HFFc6 (cell line): ENCODE measurements around the gene MKRN2OS. TPM values are rescaled to one million over a fixed set of nuclear protein-coding genes. Genes with fewer than 3 reads are reported as not detected.

Source experiments
- DNase-seq: peaks from one replicate; pipeline ENCODE4 v3.0.0-alpha.2; 2018
- H3K27ac Mint-ChIP-seq: 2 replicates; pipeline ENCODE4 v1.8.0; 2020; ENCODE audit warnings: mild to moderate bottlenecking, mixed read lengths
- H3K27me3 Mint-ChIP-seq: 2 replicates; pipeline ENCODE4 v1.8.0; 2021; ENCODE audit warnings: mild to moderate bottlenecking, moderate library complexity, mixed read lengths; ENCODE audit not compliant: insufficient read depth
- H3K36me3 Mint-ChIP-seq: 2 replicates; pipeline ENCODE4 v1.8.0; 2021; ENCODE audit warnings: low read depth, mixed read lengths
- H3K4me1 Mint-ChIP-seq: 2 replicates; pipeline ENCODE4 v1.8.0; 2020; ENCODE audit warnings: low read depth, mixed read lengths
- H3K4me3 Mint-ChIP-seq: 2 replicates; pipeline ENCODE4 v1.8.0; 2020; ENCODE audit warnings: mild to moderate bottlenecking, moderate library complexity, mixed read lengths
- H3K9me3 Mint-ChIP-seq: 2 replicates; pipeline ENCODE4 v1.8.0; 2020; ENCODE audit warnings: mild to moderate bottlenecking, mixed read lengths
- total RNA-seq, 6 experiments: library from RNA; stranded (reverse); fragmentation: NEBNext Ultra II Directional; extraction: Animal tissue kit (Norgen Biotek cat#: 25700); gene quantifications; 2 replicates in 1 of 6; 3 replicates in 5 of 6; pipeline ENCODE4 v1.2.3, GENCODE V29; 2021
- TF ChIP-seq, protein P1 (sequence below): fragments of 200-600 bp; sonication (generic); IDR thresholded peaks from 2 replicates; pipeline ENCODE4 v1.5.0; 2021; ENCODE audit warnings: antibody characterized with exemption, mild to moderate bottlenecking

Gene MKRN2OS
- total RNA-seq, 6 experiments from 2014 or later = not detected

DNA sequence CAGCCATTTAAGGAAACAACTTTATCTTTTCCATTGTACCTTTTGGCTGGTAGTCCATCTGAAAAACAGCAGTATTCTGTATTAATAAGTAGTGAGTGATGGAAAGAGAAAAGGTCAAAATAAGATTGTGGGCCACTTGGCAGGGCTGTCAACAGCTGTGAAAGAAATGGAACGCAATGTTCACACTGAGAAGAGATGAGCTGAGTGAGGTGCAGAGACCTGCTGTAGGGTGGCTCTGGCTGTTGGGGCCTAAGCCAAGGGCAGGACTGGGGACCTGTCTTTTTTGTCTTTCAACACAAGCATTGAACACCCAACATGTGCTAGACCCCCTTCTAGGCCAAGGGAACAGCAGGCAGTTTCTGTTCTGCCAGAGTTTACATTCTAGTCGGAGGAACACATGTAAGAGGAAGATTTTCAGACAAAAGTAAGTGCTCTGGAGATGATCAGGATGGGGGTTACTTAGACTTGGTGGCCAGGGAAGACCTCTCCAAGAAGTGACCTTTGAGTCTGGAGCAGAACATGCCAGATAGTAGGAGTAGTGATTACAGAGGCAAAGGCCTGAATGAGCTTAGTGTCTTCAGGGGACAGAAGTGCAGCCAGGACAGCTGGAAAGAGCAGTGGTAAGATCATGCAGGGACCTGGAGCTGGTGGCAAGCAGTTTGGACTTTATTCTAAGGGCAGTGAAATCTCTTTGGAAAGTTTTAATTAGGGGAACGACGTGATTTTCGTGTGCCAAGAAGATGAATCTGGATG is 31.4 kb downstream of the MKRN2OS start:
- H3K36me3 Mint-ChIP-seq = 0 out of 2 replicates have a peak, but pooled peaks cover 6% of the 10 kb centered on the region
- H3K4me1 Mint-ChIP-seq = peaks cover 2% of the 10 kb centered on the region
- H3K9me3 Mint-ChIP-seq = no peaks in the 10 kb centered on the region
- DNase-seq = no peak
- TF ChIP-seq, protein P1, sequence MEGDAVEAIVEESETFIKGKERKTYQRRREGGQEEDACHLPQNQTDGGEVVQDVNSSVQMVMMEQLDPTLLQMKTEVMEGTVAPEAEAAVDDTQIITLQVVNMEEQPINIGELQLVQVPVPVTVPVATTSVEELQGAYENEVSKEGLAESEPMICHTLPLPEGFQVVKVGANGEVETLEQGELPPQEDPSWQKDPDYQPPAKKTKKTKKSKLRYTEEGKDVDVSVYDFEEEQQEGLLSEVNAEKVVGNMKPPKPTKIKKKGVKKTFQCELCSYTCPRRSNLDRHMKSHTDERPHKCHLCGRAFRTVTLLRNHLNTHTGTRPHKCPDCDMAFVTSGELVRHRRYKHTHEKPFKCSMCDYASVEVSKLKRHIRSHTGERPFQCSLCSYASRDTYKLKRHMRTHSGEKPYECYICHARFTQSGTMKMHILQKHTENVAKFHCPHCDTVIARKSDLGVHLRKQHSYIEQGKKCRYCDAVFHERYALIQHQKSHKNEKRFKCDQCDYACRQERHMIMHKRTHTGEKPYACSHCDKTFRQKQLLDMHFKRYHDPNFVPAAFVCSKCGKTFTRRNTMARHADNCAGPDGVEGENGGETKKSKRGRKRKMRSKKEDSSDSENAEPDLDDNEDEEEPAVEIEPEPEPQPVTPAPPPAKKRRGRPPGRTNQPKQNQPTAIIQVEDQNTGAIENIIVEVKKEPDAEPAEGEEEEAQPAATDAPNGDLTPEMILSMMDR = no peak
- no peak overlapping the region for H3K4me3 Mint-ChIP-seq
- no peak overlapping the region for H3K27ac Mint-ChIP-seq
- H3K27me3 Mint-ChIP-seq = no peaks in the 10 kb centered on the region; the same call in 1 of the 2 replicates

DNA sequence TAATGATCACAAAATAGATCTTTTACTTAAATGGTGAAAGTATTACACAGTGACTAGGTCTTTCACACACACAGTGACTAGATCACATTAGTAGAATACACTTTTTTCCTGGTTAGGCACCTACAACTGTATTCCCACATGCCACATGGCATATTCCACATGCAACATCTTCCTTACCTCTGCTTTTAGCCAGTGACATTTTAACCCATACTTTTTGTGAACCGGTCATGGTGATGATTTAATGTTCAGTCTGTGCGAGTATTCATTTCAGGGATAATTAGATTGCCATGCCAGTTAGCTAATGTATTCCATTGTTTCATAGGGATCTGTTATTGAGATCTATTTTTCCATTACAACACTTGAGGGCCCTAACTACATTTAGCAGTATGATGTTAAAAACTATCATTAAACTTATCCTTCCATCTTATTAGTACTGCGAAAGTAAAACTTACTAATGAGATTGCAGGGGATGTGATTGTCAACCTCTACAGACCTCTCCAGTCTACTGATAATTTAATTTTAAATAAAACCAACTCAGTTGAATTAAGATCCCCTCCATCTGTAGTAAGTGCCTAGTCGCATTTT is 32.7 kb downstream of the MKRN2OS start:
- DNase-seq = no peak
- no peaks in the 10 kb centered on the region for H3K9me3 Mint-ChIP-seq
- 0 out of 2 replicates have a peak, but pooled peaks cover 4% of the 10 kb centered on the region for H3K36me3 Mint-ChIP-seq
- H3K4me3 Mint-ChIP-seq = no peak overlapping the region
- TF ChIP-seq, protein P1 = no peak
- H3K4me1 Mint-ChIP-seq = peaks cover 15% of the 10 kb centered on the region
- no peak overlapping the region for H3K27ac Mint-ChIP-seq
- H3K27me3 Mint-ChIP-seq = no peaks in the 10 kb centered on the region; the same call in none of the 2 replicates

DNA sequence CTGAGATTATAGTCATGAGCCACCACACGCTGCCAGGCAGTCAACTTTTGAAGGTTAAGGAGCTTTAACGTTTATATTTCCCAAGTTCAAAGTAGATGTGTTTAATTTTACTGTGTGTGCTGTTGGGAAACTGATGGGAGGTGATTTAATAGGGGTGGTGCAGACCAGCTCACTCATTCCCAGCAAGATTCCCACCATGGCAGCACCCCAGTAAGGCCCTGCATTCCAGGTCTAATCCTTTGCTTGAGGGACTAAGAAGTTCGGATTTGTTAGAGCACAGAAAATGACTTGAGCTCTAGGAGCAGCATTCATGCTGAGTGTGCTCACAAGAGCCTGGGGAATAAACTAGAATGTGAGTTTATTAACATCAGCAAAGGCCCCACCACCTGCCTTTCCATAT is 35.8 kb downstream of the MKRN2OS start:
- Mint-ChIP-seq H3K27ac (no peak overlapping the region), H3K4me3 (no peak overlapping the region), H3K27me3 (no peaks in the 10 kb centered on the region; the same call in none of the 2 replicates), H3K4me1 (peaks cover 22% of the 10 kb centered on the region), H3K9me3 (no peaks in the 10 kb centered on the region), H3K36me3 (peaks cover 5% of the 10 kb centered on the region; the same call in 1 of the 2 replicates)
- TF ChIP-seq, protein P1 = no peak
- DNase-seq = no peak

DNA sequence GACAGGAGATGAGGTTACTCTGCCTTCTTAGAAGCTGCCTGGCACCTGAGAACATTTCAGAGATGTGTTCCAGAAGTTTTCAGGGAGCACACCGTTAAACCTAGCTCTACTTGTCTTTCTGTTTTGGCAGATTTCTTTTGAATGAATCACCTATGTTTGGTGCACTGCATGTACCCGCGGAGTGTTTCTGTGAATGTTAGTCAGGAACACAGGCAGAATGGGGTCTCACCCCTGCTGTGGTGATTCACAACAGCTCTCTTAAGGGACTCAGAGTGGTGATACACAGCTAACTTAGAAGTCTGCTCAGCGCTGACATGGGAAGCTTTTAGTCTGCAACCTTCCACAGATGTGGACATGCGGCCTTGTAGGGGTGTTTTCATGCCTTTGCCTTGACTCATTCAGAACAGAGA is 37.0 kb downstream of the MKRN2OS start:
- TF ChIP-seq, protein P1 = no peak
- Mint-ChIP-seq H3K4me1 (peaks cover 22% of the 10 kb centered on the region), H3K27ac (peak overlapping the region; percentile 91), H3K9me3 (no peaks in the 10 kb centered on the region), H3K4me3 (peak overlapping the region; percentile 85), H3K27me3 (no peaks in the 10 kb centered on the region; the same call in none of the 2 replicates), H3K36me3 (peaks cover 10% of the 10 kb centered on the region; the same call in 1 of the 2 replicates)
- peak; percentile 95 for DNase-seq

DNA sequence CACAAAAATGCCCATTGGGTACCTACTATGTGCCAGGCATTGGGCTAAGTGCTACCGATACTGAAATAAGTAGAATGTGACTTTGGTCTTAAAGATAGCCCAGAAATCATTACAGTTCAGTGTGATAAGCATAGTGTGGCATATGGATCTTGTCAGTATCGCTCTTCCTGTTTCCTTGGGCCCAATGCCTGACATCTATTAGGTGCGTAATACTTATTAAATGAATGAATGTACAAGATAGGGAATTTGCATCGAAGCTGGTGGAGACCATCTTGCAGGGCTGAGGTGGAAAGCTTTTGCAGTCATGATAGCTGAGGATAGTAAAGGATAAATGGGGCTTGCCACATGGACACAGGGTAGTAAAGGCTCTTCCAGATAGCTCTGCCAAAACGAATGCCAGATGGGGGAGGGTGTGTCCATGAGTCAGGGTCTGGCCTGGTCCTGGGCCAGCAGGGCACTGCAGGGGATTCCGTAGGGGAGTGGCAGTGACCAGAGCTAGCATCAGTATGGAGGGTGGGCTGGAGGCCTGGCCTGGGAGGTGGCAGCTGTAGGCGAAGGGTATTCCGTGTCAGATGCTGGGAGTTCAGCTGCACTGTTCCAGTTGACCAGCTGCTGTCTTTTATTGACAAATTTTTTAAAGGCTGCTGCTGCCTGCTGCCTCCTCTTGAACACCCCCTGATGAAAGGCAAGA is 37.6 kb downstream of the MKRN2OS start:
- H3K4me1 Mint-ChIP-seq = peaks cover 22% of the 10 kb centered on the region
- no peaks in the 10 kb centered on the region for H3K9me3 Mint-ChIP-seq
- peaks cover 15% of the 10 kb centered on the region; the same call in 1 of the 2 replicates for H3K36me3 Mint-ChIP-seq
- H3K27ac Mint-ChIP-seq = peak overlapping the region; percentile 91
- peak overlapping the region; percentile 85 for H3K4me3 Mint-ChIP-seq
- peak; percentile 36 for DNase-seq
- TF ChIP-seq, protein P1 = no peak
- no peaks in the 10 kb centered on the region; the same call in none of the 2 replicates for H3K27me3 Mint-ChIP-seq
